ENCODE measurements around the gene TMEM131.

Gene TMEM131

GRCh38 chr2:97967931-97968627 is 27.7 kb downstream of the TMEM131 start:
- no peak for DNase-seq (ENCODE audit: low read depth)
- TF ChIP-seq CTCF (IDR thresholded peaks at IDR 0.05; ENCODE audit: low read length, missing control alignments), result no peak
- no peak overlapping the region for H3K4me3 ChIP-seq (replicated peaks; ENCODE audit: low read depth, low read length)

GRCh38 chr2:97967216-97967592 is 28.5 kb downstream of the TMEM131 start:
- no peak for TF ChIP-seq CTCF (IDR thresholded peaks at IDR 0.05; ENCODE audit: low read length, missing control alignments)
- no peak for DNase-seq (ENCODE audit: low read depth)
- no peak overlapping the region for H3K4me3 ChIP-seq (replicated peaks; ENCODE audit: low read depth, low read length)

- TF ChIP-seq CTCF (IDR thresholded peaks at IDR 0.05; ENCODE audit: low read length, missing control alignments), result no peak
- DNase-seq (ENCODE audit: low read depth), result no peak
- H3K4me3 ChIP-seq (replicated peaks; ENCODE audit: low read depth, low read length), result no peak overlapping the region
These were observed 29.1 kb downstream of the TMEM131 start for GRCh38 chr2:97966545-97967215.

- no peak overlapping the region for H3K4me3 ChIP-seq (replicated peaks; ENCODE audit: low read depth, low read length)
- DNase-seq (ENCODE audit: low read depth), result no peak
- TF ChIP-seq CTCF (IDR thresholded peaks at IDR 0.05; ENCODE audit: low read length, missing control alignments), result no peak
These were observed 30.6 kb downstream of the TMEM131 start for GRCh38 chr2:97965116-97965515.

- no peak overlapping the region for H3K4me3 ChIP-seq (replicated peaks; ENCODE audit: low read depth, low read length)
- peak; percentile 18 for DNase-seq (ENCODE audit: low read depth)
- TF ChIP-seq CTCF (IDR thresholded peaks at IDR 0.05; ENCODE audit: low read length, missing control alignments), result no peak
These were observed 31.9 kb downstream of the TMEM131 start for GRCh38 chr2:97963880-97964279.

- no peak overlapping the region for H3K4me3 ChIP-seq (replicated peaks; ENCODE audit: low read depth, low read length)
- no peak for DNase-seq (ENCODE audit: low read depth)
- no peak for TF ChIP-seq CTCF (IDR thresholded peaks at IDR 0.05; ENCODE audit: low read length, missing control alignments)
These were observed 32.7 kb downstream of the TMEM131 start for GRCh38 chr2:97963079-97963406.

- H3K4me3 ChIP-seq (replicated peaks; ENCODE audit: low read depth, low read length), result no peak overlapping the region
- no peak for DNase-seq (ENCODE audit: low read depth)
These were observed 34.2 kb downstream of the TMEM131 start for GRCh38 chr2:97961534-97961933.

More at GRCh38 chr2:97961534-97961933, 34.2 kb downstream of the TMEM131 start:
- TF ChIP-seq CTCF (IDR thresholded peaks at IDR 0.05; ENCODE audit: low read length, missing control alignments), result no peak

All from fibroblast of pulmonary artery (primary cell).